ENCODE measurements around the gene PAWR.
"Not testable (repeated sequence)": the region's sequence is repeated elsewhere in the genome, so short reads cannot be mapped to it uniquely, and the experiment has no call there.

The PAWR gene

GRCh38 chr12:79548610-79548924 lies 142.2 kb downstream of the PAWR start:
- DNase-seq (ENCODE audit: low spot score), result no peak

- peak; percentile 52 for DNase-seq (ENCODE audit: low spot score)
Measured at GRCh38 chr12:79547735-79548609, 142.8 kb downstream of the PAWR start.

- no peak for DNase-seq (ENCODE audit: low spot score)
Measured at GRCh38 chr12:79547044-79547734, 143.6 kb downstream of the PAWR start.

GRCh38 chr12:79546466-79547043 lies 144.2 kb downstream of the PAWR start:
- no peak for DNase-seq (ENCODE audit: low spot score)

GRCh38 chr12:79544439-79544838 lies 146.3 kb downstream of the PAWR start:
- not testable (repeated sequence) for DNase-seq (ENCODE audit: low spot score)

GRCh38 chr12:79537675-79538074 lies 153.1 kb downstream of the PAWR start:
- no peak for DNase-seq (ENCODE audit: low spot score)

GRCh38 chr12:79535751-79536150 lies 155.0 kb downstream of the PAWR start:
- no peak for DNase-seq (ENCODE audit: low spot score)

Data from COLO829 (cell line).